ENCODE results near the gene CTNNA3. TPM values are rescaled to one million over a fixed set of nuclear protein-coding genes. Genes with fewer than 3 reads are reported as not detected.

CTNNA3 gene
- total RNA-seq, 4 donors from 2014 or later: 0.47 to 3.3 (median 0.80) TPM; not detected in 1

- H3K9me3 ChIP-seq: no peaks in the 10 kb centered on the region
- TF ChIP-seq CTCF (IDR thresholded peaks at IDR 0.05): no peak
- no peak for TF ChIP-seq POLR2A (IDR thresholded peaks at IDR 0.05)
- H3K27ac ChIP-seq: no peak overlapping the region
Observed at GRCh38 chr10:66886848-66887247, 809.1 kb downstream of the CTNNA3 start.

GRCh38 chr10:66882271-66882670, 813.7 kb downstream of the CTNNA3 start:
- no peaks in the 10 kb centered on the region for H3K36me3 ChIP-seq
- no peaks in the 10 kb centered on the region for H3K27me3 ChIP-seq
- no peaks in the 10 kb centered on the region for H3K4me1 ChIP-seq
- H3K9me3 ChIP-seq: no peaks in the 10 kb centered on the region
- no peak overlapping the region for H3K4me3 ChIP-seq
- no peak for TF ChIP-seq POLR2A (IDR thresholded peaks at IDR 0.05)
- TF ChIP-seq CTCF (IDR thresholded peaks at IDR 0.05): no peak
- no peak for DNase-seq
- H3K27ac ChIP-seq: no peak overlapping the region

More at GRCh38 chr10:66886848-66887247, 809.1 kb downstream of the CTNNA3 start:
- Histone ChIP-seq H3K4me3 (no peak overlapping the region), H3K27me3 (no peaks in the 10 kb centered on the region), H3K4me1 (no peaks in the 10 kb centered on the region), H3K36me3 (no peaks in the 10 kb centered on the region)
- DNase-seq: no peak

DNA sequence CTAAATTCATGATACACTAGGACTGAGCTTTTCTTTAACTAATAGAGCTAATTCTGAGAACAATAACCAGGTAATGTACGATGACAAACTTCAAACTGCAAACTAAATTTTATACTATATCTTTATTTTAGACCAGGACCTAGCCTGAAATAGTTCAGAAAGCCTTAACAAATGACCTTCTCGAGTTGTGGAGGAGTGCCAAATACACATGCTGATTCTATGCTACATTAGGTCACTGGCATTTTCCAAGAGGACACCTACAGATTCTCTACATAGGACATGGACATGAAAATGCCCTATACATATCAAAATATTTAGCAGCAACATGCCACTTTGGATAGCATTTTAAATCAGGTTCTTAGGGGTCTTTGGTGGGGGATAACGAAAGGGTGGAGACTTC, 814.2 kb downstream of the CTNNA3 start:
- DNase-seq: no peak
- H3K36me3 ChIP-seq: no peaks in the 10 kb centered on the region
- H3K27me3 ChIP-seq: no peaks in the 10 kb centered on the region
- TF ChIP-seq CTCF (IDR thresholded peaks at IDR 0.05): no peak
- TF ChIP-seq POLR2A (IDR thresholded peaks at IDR 0.05): no peak
- H3K4me1 ChIP-seq: no peaks in the 10 kb centered on the region
- no peaks in the 10 kb centered on the region for H3K9me3 ChIP-seq
- H3K27ac ChIP-seq: no peak overlapping the region
- no peak overlapping the region for H3K4me3 ChIP-seq

DNA sequence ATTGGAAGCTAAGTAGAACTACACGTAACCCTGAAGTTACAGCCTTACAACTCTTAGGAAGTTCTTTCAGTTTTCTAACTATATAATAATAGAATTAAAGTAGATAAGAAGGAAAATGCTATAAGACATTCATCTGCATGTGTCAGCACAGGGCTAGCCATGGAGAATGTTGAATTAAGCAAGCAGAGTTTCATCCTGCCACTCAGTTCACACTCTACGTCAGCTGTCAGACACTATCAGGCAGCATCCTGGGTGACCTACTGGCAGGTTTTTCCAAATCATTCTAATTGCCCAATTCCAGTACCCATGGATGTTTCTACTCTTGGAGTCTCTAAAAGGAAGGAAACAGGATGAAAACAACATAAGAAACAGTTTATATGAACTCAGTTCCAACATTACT, 815.2 kb downstream of the CTNNA3 start:
- TF ChIP-seq CTCF (IDR thresholded peaks at IDR 0.05): no peak
- no peak for TF ChIP-seq POLR2A (IDR thresholded peaks at IDR 0.05)
- no peaks in the 10 kb centered on the region for H3K36me3 ChIP-seq
- no peaks in the 10 kb centered on the region for H3K4me1 ChIP-seq
- no peak overlapping the region for H3K4me3 ChIP-seq
- H3K27me3 ChIP-seq: no peaks in the 10 kb centered on the region
- no peak for DNase-seq
- no peaks in the 10 kb centered on the region for H3K9me3 ChIP-seq
- no peak overlapping the region for H3K27ac ChIP-seq

- H3K27ac ChIP-seq: no peak overlapping the region
- H3K27me3 ChIP-seq: no peaks in the 10 kb centered on the region
- no peak overlapping the region for H3K4me3 ChIP-seq
- H3K36me3 ChIP-seq: no peaks in the 10 kb centered on the region
- no peaks in the 10 kb centered on the region for H3K4me1 ChIP-seq
- no peak for TF ChIP-seq CTCF (IDR thresholded peaks at IDR 0.05)
- TF ChIP-seq POLR2A (IDR thresholded peaks at IDR 0.05): no peak
- H3K9me3 ChIP-seq: no peaks in the 10 kb centered on the region
- no peak for DNase-seq
Observed at GRCh38 chr10:66880292-66880691, 815.7 kb downstream of the CTNNA3 start.

DNA sequence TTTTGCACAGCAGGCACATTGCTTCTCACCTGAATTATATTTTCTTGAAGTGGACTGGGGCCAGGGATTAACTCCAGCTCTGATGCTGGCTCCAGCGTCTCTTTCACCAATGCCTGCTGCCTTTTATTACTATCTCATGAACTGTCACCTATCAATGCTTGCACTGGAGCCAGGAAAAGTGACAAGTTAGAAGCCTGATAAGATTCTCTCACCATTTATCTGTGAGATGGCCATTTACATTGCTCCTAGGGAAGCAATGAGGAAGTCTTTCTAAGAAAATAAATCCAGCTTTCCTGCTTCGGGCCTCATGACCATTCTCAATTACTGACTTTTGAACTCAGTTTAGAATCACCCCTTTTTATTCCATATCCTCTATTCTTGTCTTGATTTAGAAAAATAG, 818.6 kb downstream of the CTNNA3 start:
- no peaks in the 10 kb centered on the region for H3K4me1 ChIP-seq
- H3K36me3 ChIP-seq: no peaks in the 10 kb centered on the region
- H3K27me3 ChIP-seq: no peaks in the 10 kb centered on the region
- TF ChIP-seq POLR2A (IDR thresholded peaks at IDR 0.05) (no peak), CTCF (IDR thresholded peaks at IDR 0.05) (no peak)
- no peaks in the 10 kb centered on the region for H3K9me3 ChIP-seq
- H3K27ac ChIP-seq: peak overlapping the region in 1 of 4 donors; percentile 40
- no peak for DNase-seq
- H3K4me3 ChIP-seq: no peak overlapping the region
